HS-5 (cell line): ENCODE results near the gene SH3PXD2A.
A peak's percentile ranks its signal among the peaks of the same experiment; 100 is the strongest.

Experiments
- DNase-seq: peaks from one replicate; pipeline ENCODE4 v3.0.0-alpha.2; 2012; ENCODE audit warnings: low read depth

Gene SH3PXD2A

GRCh38 chr10:103855424-103855823, at the start of gene SH3PXD2A:
Gene SH3PXD2A, minus strand, starts transcription at chr10:103855576. Its CDS starts 310 bp downstream, at chr10:103855266.
- DNase-seq = no peak

- no peak for DNase-seq
These were observed 45.9 kb upstream of the SH3PXD2A start for GRCh38 chr10:103901299-103901698.

- DNase-seq = no peak
These were observed 43.9 kb upstream of the SH3PXD2A start for GRCh38 chr10:103899312-103899711.

GRCh38 chr10:103897241-103897774, 41.9 kb upstream of the SH3PXD2A start:
- no peak for DNase-seq

GRCh38 chr10:103896225-103896624, 40.8 kb upstream of the SH3PXD2A start:
- DNase-seq = no peak

GRCh38 chr10:103895411-103896186, 40.2 kb upstream of the SH3PXD2A start:
- DNase-seq = peak; percentile 74

- no peak for DNase-seq
These were observed 39.1 kb upstream of the SH3PXD2A start for GRCh38 chr10:103894441-103894864.

- no peak for DNase-seq
These were observed 38.4 kb upstream of the SH3PXD2A start for GRCh38 chr10:103893817-103894216.

GRCh38 chr10:103892181-103892580, 36.8 kb upstream of the SH3PXD2A start:
- no peak for DNase-seq

GRCh38 chr10:103890688-103891087, 35.3 kb upstream of the SH3PXD2A start:
- no peak for DNase-seq

GRCh38 chr10:103890194-103890658, 34.9 kb upstream of the SH3PXD2A start:
- DNase-seq = no peak

GRCh38 chr10:103889121-103889720, 33.8 kb upstream of the SH3PXD2A start:
- DNase-seq = no peak

GRCh38 chr10:103888113-103888841, 32.9 kb upstream of the SH3PXD2A start:
- peak; percentile 56 for DNase-seq

GRCh38 chr10:103885617-103886016, 30.2 kb upstream of the SH3PXD2A start:
- DNase-seq = no peak

GRCh38 chr10:103884681-103885139, 29.3 kb upstream of the SH3PXD2A start:
- DNase-seq = peak; percentile 43

- no peak for DNase-seq
These were observed 27.1 kb upstream of the SH3PXD2A start for GRCh38 chr10:103882285-103883007.

- DNase-seq = no peak
These were observed 26.3 kb upstream of the SH3PXD2A start for GRCh38 chr10:103881416-103882284.

- no peak for DNase-seq
These were observed 24.5 kb upstream of the SH3PXD2A start for GRCh38 chr10:103879831-103880230.

GRCh38 chr10:103879409-103879808, 24.0 kb upstream of the SH3PXD2A start:
- DNase-seq = no peak

- DNase-seq = no peak
These were observed 22.5 kb upstream of the SH3PXD2A start for GRCh38 chr10:103877861-103878260.

- DNase-seq = no peak
These were observed 20.8 kb upstream of the SH3PXD2A start for GRCh38 chr10:103876155-103876554.
